ENCODE measurements around the gene MACF1.

The MACF1 gene

DNA sequence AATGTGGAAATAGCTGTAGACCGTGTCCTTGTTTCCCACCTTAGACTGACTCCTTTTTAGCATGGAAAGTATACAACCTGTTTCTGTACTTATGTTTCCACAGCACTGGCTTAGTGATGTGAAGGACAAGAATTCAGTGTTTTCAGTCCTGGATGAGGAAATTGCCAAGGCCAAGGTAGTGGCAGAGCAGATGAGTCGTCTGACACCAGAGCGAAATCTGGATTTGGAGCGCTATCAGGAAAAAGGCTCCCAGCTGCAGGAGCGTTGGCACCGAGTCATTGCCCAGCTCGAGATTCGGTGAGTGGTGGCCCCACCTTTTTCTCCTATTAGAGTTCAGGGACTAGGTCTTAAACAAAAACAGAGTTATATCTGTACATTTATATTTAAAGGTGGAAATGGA lies 112.6 kb downstream of the MACF1 start:
- no peak for DNase-seq

DNA sequence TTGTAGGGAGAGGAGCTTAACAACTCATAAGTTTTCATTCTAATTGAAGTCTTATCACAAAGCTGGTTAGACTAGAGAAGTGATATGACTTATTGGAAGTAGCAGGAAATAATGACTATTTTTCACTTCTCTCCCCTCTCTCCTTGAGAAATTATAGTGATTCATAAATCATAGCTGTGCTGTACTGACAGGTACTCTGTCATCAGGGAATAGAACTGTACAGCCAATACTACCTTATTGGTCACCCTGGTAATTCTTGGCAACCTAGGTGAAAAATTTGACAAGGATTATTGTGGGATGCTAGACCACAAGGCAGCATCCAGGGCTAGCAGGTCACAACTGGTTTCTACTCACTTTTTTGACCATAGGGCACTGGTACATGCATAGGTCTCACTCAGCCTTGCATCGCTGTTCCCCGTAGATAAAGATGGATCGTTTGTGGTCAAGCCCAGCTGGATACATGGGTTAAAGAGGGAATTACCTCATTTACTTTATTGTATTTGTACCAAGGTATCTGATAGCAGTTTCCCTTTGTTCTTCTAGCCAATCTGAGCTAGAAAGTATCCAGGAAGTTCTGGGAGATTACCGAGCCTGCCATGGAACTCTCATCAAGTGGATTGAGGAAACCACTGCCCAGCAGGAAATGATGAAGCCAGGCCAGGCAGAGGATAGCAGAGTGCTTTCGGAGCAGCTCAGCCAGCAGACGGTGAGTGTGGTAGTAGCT lies 113.6 kb downstream of the MACF1 start:
- no peak for DNase-seq

DNA sequence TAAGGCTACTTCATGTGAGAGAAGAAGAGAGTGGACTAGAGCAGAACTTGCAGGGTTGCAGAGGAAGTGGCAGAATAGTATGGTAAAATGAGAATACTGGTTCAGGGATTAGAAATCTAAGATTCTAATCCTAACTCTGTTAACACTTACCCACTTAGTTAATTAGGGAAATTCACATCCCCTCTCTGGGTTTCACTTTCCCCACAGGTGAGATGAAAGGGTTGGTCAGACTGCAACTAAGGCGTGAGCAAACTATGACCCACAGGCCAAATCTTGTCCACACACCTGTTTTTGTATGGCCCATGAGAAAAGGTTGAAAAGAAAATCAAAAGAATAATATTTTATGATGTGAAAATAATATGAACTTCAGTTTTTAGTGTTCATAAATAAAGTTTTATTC lies 117.5 kb downstream of the MACF1 start:
- no peak for DNase-seq

DNA sequence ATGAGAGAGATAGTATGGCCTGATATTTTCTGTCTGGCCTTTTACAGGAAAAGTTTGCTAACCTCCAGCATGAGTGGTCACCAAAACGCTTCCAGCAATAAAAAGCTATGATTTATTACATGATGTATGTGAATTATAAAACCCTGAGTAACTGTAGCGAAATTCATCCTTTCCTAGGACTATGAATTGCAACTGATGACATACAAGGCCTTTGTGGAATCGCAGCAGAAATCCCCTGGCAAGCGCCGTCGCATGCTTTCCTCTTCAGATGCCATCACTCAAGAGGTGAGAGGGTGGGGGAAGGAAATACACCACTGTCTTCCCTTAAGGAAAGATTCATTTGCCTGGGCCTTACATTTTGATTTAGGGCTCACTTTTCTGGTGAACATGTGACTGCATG lies 117.9 kb downstream of the MACF1 start:
- no peak for DNase-seq

DNA sequence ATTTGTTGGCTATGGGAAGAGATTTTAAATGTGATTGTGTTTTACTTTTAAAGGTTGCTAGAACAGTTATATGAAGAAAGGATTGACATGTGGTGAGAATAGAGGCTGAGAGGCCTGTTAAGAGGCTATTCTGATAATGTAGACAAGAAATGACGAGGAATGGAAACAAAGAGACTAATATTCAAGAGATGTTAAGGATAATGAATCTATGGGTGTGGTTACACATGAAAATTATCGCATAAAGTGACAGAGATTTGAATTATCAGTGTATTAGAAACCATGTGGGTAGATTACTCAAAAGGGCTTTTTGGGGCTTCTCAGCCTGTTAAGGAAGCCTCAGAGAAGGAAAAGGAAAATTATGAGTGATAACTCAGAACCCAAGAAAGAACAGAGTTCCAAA lies 120.4 kb downstream of the MACF1 start:
- no peak for DNase-seq

DNA sequence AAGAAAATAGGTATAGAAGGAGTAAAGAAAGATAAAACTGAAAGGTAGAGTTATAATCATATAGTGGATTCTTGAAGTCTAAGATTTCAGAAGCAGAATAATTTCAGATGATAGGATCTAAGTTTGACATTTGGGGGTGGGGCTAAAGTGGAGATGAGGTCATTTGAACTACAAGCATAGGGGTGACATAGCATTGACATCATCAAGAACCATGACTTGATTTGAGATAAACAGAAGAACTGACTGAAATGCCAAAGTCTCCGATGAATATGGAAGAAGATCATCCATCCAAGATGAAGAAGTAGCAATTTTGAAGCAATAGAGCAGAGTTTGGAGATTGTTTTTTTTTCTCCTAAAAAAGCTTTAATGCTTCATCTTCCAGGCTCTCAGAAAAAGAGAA lies 122.3 kb downstream of the MACF1 start:
- DNase-seq: no peak

DNA sequence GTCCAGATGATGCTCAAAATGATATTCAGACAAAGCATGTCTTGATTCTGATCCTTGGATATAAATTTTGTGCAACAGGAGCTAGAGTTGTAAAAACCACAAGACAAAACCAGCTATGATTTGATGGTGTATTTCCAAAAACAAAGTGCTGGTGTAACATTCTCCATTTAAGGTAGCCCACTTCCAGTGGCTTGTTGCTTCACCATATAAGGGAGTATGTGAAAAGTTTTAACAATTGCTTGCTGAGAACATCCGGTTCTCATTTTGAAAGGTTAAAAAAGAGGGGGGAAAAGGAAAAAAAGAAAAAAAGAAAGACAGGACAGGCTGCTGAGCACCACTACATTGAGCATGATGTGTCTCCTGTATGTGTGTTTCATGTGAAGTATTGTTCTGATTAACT lies 123.6 kb downstream of the MACF1 start:
- DNase-seq: no peak

DNA sequence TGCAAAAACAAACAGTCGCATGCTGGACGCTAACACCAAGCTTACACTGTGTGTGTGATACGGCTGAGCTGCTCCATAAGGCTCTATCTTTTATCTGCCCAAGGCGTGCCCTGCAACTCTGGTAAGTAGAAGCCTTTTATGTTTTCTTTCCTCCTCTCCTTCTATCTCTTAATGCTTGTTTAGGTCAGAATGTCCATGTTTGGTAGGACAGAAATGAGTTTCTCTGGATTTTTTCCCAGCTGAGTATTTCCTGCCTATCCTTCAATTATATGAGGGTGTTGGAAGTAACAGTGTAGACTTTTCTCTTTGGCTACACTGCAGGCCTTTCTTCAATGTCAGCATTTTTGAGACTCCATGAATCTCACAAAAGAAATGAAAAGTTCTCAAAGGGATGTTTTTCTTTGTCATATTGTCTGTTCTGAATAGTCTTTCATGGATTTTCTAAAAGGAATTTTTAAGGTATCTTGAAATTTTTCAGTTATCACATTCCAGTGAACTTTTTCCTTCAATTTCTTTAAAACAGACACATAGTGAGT lies 124.2 kb downstream of the MACF1 start:
- no peak for DNase-seq

DNA sequence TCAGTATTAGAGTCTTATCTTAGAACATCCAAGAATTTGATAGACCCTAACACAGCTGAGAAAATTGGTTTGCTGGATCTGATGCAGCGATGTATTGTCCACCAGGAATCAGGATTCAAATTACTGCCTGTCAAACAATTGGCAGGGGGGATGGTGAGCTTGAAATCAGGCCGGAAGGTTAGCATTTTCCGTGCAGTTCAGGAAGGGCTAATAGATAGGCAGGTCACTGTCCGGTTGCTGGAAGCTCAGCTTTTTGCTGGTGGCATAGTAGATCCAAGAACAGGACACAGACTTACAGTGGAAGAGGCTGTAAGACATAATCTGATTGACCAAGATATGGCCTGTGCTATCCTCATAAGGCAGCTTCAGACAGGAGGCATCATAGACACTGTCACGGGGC lies 127.2 kb downstream of the MACF1 start:
- no peak for DNase-seq

DNA sequence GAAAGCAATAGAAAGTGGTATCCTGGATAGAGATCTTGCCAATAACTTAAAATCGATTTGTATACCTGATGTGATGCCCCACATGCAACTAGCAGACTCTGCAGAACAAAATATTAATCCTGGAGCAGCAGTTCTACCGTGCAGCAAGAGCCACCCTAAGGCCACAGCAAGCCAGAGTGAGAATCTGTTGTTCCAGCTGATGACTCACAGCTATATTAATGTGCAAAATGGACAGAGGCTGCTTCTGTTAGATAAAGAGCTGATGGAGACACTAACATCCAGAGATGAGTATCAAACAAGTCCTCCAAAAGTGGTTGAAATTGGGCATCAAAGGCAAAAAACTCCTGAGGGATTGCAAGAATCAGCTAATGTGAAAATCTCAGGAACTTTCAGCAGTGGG lies 127.8 kb downstream of the MACF1 start:
- no peak for DNase-seq

DNA sequence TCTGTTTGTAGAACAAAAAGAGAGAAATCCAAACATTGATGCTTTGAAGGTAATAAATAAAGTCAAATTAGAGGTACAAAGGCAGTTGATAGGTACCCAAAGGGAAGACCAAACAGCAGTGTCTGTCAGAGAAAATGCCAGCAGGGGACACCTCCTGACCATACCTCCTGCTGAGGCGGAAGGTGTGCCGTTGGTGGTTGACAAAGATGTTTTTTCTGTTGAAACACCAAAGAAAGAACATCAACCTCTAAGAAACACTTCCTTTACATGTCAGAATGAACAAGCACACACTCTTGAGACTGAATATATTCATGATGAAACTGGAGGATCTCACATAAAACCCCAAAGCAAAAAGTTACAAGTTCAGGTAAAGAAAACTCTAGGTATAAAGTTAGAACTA lies 128.3 kb downstream of the MACF1 start:
- DNase-seq: no peak

DNA sequence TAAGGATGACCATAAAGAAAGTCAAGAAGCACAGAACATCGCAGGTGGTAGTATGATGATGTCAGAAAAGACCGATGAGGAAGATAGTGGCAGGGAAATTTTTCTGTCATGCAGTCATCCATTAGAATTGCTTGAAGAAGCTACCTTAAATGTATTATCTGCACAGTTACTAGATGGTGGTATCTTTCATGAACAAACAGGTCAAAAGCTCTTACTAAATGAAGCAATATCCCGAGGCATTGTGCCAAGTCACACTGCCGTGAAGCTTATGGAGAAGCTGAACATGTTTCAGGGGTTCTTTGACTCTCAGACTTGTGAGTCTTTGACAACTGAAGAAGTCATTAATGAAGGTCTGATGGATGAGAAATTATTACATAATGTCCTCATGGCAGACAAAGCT lies 128.8 kb downstream of the MACF1 start:
- no peak for DNase-seq

DNA sequence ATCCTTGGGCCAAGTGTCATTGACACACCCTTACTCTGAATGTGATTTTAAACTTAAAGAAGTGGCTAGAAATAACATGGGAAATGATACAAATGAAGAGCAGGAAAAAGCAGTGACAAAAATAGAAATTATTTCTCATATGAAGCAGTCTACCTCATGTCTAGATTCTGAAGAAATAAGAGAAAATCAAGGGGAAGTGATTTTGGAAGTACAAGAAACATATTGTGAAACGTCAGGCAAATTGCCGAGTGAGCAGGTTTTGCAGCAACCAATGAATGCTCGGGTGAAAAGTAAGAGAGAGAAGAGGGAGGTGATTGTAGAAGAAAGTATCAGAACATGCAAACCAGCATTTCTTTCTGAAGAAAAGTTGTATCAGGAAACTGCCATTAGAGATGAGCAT lies 130.7 kb downstream of the MACF1 start:
- no peak for DNase-seq

DNA sequence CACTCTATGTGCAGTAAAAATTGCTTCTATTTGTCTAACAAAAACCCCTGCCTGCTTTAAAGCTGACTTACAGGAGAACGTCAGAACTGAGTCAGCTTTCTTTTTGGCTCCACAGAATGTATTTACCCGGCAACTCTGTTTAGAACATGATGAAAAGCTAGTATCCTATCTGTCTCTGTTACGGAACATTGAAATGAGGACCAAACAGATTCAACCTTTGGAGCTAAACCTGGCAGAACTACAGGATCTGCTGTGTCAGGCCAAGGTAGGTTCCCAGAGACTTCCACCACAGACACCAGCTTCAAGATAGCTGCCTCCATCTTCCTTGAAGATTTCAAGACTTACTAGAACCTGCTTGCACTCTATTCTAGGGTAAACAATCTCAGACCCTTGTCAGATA lies 132.6 kb downstream of the MACF1 start:
- no peak for DNase-seq

DNA sequence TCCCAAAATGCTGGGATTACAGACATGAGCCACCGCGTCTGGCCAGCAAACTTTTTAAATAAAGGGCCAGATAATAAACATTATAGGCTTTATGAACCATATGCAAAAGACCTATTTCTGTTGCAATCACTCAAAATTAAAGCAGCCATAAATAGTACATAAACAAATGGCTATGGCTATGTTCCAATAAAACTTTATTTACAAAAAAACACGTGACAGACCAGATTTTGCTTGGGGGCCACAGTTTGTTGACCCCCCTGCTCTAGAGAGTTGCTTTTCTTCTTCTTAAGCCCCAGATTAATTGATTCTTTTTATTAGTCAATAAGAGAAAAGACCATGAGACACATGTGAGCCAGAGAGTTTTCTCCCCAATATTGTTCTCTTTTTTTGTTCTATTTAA lies 138.3 kb downstream of the MACF1 start:
- DNase-seq: no peak

DNA sequence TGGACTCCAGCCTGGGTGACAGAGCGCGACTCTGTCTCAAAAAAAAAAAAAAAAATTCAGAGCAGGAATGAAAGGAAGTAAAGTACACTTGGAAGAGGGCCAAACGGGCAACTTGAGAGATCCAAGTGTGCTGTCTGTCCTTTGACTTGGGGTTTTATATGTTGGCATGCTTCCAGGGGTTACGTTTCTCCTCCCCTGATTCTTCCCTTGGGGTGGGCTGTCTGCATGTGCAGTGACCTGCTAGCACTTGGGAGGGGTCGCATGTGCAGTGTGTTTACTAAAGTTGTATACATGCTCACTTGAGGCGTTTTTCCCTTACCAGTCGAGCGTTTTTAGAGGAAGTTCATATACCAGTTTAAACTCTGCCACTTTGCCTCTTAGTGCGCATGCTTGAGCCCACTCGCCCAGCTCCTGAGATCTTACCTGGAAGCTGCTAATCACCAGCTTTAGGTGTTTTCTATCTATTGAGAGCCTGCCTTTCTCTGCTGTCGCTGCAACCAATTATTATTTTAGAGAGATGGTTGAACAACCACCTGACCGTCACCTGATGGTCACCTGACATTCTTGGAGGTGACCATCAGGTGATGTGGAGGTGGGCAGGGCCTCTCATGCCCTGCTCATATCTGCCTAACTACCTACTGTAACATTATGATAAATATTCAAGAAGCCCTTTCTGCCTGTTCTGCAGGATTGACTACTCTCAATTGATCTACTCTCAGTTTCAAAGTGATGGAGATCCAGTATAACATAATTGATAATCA lies 140.1 kb downstream of the MACF1 start:
- no peak for DNase-seq

DNA sequence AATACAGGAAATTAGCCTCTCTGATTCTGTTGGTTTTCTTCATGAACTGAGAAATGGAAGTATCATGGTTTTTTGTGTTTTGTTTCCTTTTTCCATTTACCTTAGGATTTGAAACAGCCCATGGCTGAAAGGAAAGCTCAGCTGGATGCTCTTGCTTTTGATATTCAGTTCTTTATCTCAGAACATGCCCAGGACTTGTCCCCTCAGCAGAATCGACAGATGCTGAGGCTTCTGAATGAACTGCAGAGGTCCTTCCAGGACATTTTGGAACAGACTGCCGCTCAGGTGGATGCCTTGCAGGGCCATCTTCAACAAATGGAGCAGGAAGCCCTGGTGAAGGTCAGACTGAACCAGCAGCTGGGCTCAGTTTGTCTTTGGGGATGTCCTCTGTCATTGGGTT lies 142.4 kb downstream of the MACF1 start:
- DNase-seq: no peak

DNA sequence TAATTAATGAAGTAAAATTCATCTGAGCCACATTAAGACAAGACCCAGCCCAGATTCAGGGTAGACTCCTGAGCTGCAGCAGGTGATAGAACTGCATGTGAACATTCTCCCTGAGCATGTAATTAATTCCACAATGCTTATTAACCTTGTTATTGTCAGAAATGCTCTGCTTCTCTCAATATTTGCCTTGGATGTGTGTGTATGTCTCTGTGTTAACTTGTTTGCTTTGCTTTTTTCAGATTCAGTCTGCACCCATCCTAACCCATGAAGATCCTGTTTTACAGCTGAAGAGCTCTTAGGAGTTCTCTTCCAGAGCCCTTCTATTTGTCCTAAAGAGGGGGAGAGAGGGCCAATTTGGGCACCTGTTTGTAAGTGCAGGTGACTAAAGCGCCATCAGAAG lies 143.8 kb downstream of the MACF1 start:
- DNase-seq: no peak

DNA sequence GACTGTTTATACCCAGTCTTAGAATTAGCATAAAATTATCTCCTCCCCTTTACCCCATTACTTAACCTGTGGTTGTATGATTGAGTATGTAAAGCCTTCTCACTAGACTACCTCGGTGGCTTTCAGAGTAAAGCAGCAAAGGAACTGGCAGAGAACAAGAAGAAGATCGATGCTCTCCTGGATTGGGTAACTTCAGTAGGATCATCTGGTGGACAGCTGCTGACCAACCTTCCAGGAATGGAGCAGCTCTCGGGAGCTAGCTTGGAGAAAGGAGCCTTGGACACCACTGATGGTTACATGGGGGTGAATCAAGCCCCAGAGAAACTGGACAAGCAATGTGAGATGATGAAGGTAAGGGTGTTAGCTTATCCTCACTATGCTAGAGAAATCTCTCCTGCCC lies 148.4 kb downstream of the MACF1 start:
- DNase-seq: no peak

DNA sequence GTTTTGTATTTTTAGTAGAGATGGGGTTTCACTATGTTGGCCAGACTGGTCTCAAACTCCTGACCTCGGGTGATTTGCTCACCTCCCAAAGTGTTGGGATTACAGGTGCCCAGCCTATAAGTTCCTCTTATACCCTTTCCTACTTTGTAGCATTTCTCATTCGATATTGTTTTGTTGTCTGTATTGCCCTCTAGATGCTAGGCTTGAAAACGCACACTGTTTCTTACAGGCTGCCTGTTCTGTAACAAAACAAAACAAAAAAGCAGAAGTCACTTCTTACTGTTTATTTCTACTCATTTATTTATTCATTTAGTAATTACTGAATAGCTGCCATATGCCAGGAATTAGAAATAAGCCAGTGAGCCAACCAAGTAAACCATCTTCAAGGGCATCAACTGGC lies 150.1 kb downstream of the MACF1 start:
- DNase-seq: no peak

DNA sequence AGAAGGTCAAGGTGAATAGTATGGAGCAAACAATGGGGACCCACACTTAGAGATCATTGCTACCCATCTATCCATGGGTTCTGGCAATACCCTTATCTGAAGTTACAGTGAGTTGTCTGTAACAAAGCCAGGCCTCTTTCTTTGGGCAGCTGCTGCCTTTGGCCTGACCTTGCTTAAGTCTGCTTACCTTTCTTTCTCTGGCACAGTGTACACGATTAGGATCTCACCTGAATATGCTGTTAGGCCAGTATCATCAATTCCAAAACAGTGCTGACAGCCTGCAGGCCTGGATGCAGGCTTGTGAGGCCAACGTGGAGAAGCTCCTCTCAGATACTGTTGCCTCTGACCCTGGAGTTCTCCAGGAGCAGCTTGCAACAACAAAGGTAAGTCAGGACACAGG lies 154.0 kb downstream of the MACF1 start:
- DNase-seq: no peak

DNA sequence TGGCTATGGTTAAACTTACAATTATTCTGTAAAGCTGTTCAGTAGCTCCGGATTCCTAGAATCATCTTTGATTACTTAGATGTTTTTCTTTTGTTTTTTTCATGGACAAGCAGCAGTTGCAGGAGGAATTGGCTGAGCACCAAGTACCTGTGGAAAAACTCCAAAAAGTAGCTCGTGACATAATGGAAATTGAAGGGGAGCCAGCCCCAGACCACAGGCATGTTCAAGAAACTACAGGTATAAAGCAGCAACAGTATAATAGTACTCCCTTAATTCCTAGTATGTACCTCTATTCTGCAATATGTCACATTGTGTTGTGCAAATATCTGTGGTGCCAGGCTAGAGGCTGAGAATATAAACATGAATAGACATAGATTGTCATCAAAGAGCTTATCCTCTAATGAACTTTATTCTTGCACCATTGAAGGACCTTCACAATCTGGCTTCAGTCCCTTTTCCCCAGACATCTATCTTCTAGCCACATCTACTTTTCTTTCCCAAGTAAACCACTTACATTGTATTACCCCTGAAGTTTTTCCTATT lies 154.6 kb downstream of the MACF1 start:
- no peak for DNase-seq

DNA sequence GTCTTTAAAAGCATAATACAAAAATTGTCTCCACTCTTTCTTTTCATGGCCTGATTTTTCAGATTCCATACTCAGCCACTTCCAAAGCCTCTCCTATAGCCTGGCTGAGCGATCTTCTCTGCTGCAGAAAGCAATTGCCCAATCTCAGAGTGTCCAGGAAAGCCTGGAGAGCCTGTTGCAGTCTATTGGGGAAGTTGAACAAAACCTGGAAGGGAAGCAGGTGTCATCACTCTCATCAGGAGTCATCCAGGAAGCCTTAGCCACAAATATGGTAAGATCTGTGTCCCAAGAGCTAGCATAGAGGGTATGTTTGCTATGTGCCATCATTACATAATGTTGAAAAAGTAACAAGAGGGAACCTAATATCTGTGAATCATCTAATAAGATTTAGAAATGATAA lies 156.2 kb downstream of the MACF1 start:
- no peak for DNase-seq

DNA sequence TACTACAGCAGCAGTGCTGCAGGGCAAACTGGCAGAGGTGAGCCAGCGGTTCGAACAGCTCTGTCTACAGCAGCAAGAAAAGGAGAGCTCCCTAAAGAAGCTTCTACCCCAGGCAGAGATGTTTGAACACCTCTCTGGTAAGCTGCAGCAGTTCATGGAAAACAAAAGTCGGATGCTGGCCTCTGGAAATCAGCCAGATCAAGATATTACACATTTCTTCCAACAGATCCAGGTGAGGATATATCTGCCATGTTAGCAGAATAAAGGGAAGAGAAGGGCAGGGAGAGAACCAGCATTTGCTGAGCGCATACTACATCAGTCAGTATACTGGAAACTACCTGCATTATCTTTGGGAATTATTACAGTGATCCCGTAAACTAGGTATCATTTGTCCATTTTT lies 157.0 kb downstream of the MACF1 start:
- DNase-seq: no peak

Data from stimulated activated CD4-positive, alpha-beta T cell treated with anti-CD3 and anti-CD28 coated beads, Interleukin-4, amount 100 ng/mL, for 24 hours (primary cell).